OCI-LY3 (cell line): Measurements from ENCODE around the gene CLTCL1.

ENCODE experiments used
- EZH2phosphoT487 ChIP-seq: fragments of 200-600 bp; shearing (Covaris generic); IDR thresholded peaks from 2 replicates; pipeline ENCODE4 v1.6.1; 2018; ENCODE audit warnings: antibody characterized with exemption, mixed run types, low read depth
- TF ChIP-seq, protein P1 (sequence below): fragments of 200-600, 300-600 bp; sonication (generic); IDR thresholded peaks from 2 replicates; pipeline ENCODE4 v1.5.1; 2014; ENCODE audit warnings: antibody characterized with exemption, low read length, low read depth

- TF ChIP-seq, protein P1, sequence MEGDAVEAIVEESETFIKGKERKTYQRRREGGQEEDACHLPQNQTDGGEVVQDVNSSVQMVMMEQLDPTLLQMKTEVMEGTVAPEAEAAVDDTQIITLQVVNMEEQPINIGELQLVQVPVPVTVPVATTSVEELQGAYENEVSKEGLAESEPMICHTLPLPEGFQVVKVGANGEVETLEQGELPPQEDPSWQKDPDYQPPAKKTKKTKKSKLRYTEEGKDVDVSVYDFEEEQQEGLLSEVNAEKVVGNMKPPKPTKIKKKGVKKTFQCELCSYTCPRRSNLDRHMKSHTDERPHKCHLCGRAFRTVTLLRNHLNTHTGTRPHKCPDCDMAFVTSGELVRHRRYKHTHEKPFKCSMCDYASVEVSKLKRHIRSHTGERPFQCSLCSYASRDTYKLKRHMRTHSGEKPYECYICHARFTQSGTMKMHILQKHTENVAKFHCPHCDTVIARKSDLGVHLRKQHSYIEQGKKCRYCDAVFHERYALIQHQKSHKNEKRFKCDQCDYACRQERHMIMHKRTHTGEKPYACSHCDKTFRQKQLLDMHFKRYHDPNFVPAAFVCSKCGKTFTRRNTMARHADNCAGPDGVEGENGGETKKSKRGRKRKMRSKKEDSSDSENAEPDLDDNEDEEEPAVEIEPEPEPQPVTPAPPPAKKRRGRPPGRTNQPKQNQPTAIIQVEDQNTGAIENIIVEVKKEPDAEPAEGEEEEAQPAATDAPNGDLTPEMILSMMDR, result no peak
- TF ChIP-seq EZH2phosphoT487, result no peak
These were observed 79.1 kb downstream of the CLTCL1 start for GRCh38 chr22:19212302-19212870.
